Activated T-helper 1 cell treated with anti-CD3 and anti-CD28 coated beads, Interleukin-2, amount 50 U/mL, for 16 hours (primary cell): ENCODE results near the gene TSGA10.
A peak's percentile ranks its signal among the peaks of the same experiment; 100 is the strongest.
"Not testable (repeated sequence)": the region's sequence is repeated elsewhere in the genome, so short reads cannot be mapped to it uniquely, and the experiment has no call there.

Source experiments
- DNase-seq, 2 donors: peaks; one replicate each; pipeline ENCODE4 v3.0.0-alpha.2; 2020; ENCODE audit warnings: low read depth in 1 of 2, low spot score in 1 of 2

TSGA10 gene, protein sequence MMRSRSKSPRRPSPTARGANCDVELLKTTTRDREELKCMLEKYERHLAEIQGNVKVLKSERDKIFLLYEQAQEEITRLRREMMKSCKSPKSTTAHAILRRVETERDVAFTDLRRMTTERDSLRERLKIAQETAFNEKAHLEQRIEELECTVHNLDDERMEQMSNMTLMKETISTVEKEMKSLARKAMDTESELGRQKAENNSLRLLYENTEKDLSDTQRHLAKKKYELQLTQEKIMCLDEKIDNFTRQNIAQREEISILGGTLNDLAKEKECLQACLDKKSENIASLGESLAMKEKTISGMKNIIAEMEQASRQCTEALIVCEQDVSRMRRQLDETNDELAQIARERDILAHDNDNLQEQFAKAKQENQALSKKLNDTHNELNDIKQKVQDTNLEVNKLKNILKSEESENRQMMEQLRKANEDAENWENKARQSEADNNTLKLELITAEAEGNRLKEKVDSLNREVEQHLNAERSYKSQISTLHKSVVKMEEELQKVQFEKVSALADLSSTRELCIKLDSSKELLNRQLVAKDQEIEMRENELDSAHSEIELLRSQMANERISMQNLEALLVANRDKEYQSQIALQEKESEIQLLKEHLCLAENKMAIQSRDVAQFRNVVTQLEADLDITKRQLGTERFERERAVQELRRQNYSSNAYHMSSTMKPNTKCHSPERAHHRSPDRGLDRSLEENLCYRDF

DNA sequence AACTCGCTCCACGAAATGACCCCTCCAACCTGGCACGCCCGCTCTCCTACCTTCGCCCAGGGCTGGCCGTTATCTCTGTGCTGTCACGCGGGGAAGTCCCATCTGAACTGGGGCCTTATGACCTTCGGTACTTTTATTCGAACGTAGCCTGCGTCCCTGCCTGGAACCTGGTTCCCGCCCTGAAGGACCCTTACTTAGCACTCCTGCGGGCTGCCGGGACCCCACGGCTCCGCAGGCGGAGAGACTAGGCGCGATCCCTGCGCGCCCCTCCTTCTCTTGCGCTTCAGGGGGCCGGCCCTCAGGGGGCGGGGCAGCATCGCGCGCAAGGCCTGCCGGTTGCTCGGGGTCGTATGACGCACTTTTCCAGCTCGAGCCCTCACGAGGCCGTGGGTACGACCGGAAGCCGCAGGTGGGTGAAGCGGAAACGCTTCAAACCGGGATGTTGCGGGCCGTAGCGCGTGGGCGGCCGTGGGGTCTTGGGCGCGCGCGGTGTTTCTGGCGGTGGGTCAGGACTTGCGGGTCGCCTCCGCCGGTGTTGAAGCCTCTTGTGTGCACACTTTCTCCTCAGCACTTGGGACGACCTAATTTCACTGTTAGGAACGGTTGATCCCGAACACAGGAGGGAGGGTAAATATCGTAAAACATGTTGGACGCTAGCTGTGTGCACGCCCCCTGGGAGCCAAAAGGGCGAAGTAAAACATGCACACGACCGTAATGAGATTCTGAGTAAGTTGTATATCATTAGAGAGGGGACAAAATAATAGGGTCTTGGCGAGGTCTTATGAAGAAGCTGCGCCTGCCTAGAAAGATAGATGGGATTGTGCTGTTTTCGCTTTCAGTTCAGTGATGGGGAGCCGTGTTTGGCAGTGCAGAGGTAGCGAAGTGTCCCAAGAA is at the start of gene TSGA10, which contains the start of gene LIPT1:
TSGA10 (minus strand) TSS at position 300 of the 894 bp plus-strand sequence. CDS start 45,503 bp downstream, outside the sequence.
LIPT1 (plus strand) TSS at position 325 of the 894 bp plus-strand sequence. CDS start 6,991 bp downstream, outside the sequence.
- peak; percentile 78 to 88 for DNase-seq

GRCh38 chr2:99201959-99202678 is 47.4 kb upstream of the TSGA10 start:
- no peak for DNase-seq

DNA sequence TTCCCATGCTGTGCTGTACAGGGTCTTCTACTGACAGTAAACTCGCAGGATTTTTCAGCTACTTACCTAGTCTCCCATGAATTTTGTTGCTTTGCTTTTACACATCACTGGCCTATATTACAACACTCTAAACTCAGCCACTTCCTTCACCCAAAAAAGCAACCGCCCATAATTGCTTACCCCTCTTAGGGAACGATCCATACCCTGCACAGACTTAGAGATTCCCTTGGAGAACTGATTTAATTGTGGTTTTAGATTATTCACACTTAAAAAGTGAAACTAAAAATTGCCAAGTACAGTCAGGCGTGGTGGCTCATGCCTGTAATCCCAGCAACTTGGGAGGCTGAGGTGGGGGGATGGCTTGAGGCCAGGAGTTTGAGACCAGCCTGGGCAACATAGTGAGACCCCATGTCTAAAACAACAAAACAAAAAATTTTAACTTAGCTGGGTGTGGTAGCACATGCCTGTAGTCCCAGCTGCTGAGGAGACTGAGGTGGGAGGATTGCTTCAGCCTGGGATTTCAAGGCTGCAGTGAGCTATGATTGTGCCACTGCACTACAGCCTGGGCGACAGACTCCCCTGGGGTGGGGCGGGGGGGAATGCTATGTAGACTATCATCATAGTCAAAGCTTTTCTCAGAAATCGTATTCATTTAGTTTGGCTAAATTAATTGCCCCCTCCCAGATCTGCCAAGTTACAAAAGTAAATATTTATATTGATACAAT is 45.5 kb upstream of the TSGA10 start:
- no peak for DNase-seq

DNA sequence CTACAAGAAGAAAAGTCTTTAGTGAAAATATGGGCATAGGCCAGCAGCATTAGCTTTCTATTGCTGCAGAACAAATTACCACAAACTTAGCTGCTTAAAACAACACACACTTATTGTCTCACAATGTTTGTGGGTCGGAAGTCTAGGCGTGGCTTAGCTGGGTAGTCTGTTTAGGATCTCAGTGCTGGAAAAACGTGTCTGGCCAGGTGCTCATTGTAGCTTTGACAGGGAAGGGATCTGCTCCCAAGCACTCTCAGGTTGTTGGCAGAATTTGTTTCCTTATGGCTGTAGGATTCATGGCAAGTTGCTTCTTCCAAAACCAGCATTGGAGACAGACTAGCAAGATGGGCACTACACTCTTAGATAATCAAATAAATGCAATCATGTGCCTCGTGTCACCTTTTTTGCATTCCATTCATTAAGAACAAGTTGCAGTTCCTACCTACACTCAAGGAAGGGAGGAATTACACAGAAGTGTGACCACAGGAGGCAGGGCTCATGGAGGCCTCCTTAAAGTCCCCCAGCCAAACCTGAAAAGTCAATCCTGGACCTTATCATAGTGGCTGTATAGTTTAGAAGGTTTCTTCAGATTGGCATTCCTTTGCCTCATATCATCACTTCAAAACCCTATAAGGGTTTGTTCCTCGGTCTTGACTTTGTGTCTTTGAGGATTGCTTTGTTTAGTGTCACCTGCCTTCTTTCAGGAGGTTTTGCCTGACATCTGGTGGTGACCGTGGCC is 43.5 kb upstream of the TSGA10 start:
- no peak for DNase-seq

DNA sequence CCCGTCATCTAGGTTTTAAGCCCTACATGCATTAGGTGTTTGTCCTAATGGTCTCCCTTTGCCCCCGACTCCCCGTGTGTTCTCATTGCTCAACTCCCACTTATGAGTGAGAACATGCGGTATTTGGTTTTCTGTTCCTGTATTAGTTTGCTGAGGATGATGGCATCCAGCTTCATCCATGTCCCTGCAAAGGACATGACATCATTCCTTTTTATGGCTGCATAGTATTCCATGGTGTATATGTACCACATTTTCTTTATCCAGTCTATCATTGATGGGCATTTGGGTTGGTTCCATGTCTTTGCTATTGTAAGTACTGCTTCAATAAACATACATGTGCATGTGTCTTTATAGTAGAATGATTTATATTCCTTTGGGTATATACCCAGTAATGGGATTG is 37.6 kb upstream of the TSGA10 start:
- not testable (repeated sequence) for DNase-seq

- DNase-seq: no peak
Measured at GRCh38 chr2:99190548-99190947, 35.8 kb upstream of the TSGA10 start.

GRCh38 chr2:99188357-99188756 is 33.6 kb upstream of the TSGA10 start:
- no peak for DNase-seq

DNA sequence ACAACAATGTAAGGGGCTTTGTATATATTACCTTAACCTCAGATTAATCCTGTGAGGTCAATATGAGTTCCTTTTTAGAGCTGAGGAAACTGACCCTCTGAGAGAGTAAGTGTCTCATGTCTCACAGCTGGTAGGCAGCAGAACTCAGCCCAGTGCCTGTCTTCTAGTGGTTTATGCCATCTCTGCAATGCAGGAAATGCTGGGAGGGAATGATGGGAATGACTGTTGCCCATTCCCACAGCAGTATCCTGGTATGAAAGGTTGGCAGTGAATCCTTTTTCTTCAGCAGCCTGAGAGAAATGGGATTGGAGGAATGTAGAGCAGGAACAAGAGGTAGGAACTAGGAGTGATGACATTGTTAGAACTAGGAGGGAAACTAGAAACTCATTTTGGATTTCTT is 32.3 kb upstream of the TSGA10 start:
- no peak for DNase-seq

DNA sequence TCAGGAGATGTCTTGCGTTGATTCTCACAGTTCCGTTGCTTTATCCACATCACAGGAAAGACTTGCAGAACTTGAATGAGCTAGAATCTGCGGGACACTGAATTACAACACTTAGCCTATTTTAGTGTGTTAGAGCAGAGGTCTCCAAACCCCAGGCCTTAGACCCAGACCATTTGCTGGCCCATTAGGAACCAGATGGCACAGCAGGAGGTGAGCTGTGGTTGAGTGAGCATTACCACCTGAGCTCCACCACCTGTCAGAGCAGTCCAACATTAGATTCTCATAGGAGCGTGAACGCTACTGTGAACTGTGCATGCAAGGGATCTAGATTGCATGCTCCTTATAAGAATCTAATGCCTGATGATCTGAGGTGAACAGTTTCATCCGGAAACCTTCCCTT is 30.1 kb upstream of the TSGA10 start:
- no peak for DNase-seq

DNA sequence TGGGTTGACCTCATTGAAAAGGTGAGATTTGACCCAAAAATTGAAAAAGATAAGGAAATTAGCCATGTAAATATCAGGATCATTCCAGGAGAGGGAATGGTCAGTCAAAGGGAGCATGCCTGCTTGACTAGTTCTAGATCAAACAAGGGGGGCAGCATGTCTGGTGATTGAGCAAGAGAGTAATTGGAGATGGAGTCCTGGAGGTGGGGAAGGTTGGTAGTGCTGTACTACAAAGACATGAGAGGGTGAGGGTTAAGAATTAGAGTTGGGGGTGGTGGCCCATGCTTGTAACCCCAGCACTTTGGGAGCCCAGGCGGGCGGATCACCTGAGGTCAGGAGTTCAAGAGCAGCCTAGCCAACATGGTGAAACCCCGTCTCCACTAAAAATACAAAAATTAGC is 28.3 kb upstream of the TSGA10 start:
- no peak for DNase-seq

DNA sequence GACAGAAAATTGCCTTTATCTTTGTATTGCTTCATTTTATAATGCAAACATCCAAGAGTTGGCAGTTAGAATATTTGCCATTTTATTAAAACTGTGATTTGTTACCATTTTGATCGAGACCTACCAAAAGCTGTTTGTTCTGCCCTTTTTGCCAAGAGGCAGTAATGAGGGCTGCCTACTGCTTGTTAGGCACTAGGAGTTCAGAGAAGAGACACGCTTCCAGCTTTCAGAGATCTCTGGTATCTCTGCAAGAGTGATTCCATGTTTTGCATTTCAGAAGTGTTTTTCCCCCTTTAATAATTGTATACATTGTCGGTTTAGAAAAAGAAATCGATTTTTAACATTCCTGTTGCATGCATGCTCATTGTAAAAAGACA is 26.9 kb upstream of the TSGA10 start:
- no peak for DNase-seq

- peak; percentile 76 to 84 for DNase-seq
Measured at GRCh38 chr2:99180755-99181623, 26.2 kb upstream of the TSGA10 start, which contains the start of the genes MITD1 and MRPL30. Gene MITD1, minus strand, starts transcription at chr2:99181058. Its CDS starts 77 bp downstream, at chr2:99180981. Gene MRPL30, plus strand, starts transcription at chr2:99181184. Its CDS starts 5,020 bp downstream, at chr2:99186204.

DNA sequence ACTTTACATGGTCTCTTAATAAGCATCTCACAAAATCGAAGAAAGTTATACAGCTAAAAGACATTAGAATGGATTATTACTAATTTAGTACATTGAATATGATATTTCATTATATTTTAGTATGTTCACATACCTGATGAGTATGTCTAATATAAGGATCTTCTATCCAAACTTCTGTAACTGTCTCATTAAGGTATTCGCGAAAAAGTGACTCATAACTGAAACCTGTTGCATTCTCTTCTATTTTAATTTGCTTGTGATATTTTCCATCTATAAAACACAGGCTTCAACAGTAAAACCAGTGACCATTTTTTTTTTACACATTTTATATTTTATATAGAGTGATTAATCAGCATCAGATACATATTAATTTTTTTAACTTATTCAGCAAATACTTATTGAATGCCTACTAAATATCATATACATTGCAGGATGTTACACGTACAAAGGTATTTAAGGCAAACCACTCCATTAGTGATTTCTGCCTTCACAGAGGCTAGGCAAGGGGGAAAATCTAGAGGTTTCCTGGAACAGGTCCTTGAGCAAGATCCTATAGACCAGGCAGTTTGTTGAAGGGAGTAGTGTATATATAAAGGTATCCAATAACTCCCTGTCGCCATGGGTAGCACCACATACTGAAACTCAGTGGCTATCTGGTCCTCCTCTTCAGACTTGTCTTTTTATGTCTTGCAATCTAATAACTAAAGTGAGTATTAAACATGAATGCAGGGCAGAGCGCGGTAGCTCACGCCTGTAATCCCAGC is 16.8 kb upstream of the TSGA10 start:
- DNase-seq: no peak

GRCh38 chr2:99169534-99169933 is 14.8 kb upstream of the TSGA10 start:
- DNase-seq: no peak

DNA sequence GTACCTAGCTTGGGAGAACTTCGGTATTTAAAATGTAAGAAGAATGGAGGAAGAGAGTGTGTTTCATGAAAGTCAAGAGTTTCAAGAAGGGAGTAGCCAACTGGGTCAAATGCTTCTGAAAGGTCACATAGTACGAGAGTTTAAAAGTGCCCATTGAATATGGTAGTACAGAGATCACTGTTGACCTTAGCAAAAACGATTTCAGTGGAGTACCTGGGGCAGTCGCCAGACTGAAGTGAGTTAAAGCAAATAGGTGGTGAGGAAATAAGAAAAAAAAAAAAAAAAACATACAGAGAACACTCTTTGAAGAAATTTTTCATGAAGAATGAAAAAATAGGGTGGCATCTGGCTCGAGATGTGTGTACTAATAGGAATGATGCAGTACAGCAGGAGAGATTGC is 11.5 kb upstream of the TSGA10 start:
- no peak for DNase-seq

DNA sequence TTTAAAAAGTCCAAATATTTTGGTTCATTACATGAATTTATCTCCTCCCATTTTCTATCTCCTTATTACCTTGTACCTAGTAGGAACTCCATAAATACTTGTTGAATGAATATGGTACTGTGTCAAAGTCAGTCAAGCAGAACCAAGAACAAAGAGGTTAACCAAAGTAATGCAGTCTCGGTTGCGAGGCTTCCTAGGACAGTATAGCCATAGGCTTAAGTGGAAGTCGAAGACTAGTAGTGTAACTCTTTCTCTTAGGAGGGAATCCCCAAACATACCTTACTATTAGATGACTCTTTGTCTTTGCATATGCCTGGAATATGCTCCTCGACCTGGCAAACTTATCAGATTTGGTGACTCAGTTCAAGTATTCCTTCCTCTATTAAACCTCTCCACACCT is 4.9 kb upstream of the TSGA10 start:
- DNase-seq: no peak

DNA sequence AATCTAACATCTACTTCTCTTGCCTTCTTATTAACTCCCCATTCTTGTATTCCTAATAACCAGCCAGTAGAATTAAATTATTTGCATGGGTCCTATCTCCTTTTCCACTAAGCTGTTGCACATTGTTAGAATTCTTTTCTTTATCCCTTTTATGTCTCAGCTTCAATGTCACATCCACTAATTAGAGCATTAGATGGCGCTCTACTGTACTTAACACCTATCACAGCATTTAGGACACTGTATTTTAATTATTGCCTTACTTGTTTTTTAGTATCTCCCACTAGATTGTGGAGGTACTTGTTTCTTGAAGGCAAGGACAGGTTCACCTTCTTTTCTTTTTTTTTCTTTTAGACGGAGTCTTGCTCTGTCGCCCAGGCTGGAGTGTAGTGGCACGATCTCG is 3.9 kb upstream of the TSGA10 start:
- no peak for DNase-seq
